SK-N-SH (cell line): ENCODE results near the gene E2F3. TPM values are rescaled to one million over a fixed set of nuclear protein-coding genes. Genes with fewer than 3 reads are reported as not detected.

Source experiments
- CTCF ChIA-PET: fragments of 300-600, 350-600 bp; formaldehyde crosslinking; extraction: SDS; loops from one replicate; lab custom pipeline; 2021; lab: Yijun Ruan, JAX
- POLR2A ChIA-PET: fragments of 350-600 bp; sonication (Branson Sonifier 250); formaldehyde crosslinking; extraction: SDS; loops from one replicate; lab custom pipeline; 2020; ENCODE audit warnings: antibody characterized with exemption, inconsistent platforms; lab: Yijun Ruan, JAX
- DNase-seq: peaks from one replicate; pipeline ENCODE4 v3.0.0; 2012
- H2AFZ ChIP-seq: fragments of 200-600 bp; sonication (generic); 2 replicates; pipeline ENCODE4 v1.8.1; 2016; ENCODE audit warnings: antibody characterized with exemption, mild to moderate bottlenecking, low read depth
- H3F3A ChIP-seq: fragments of 200-600 bp; sonication (generic); replicated peaks from 2 replicates; pipeline ENCODE3; 2016; ENCODE audit warnings: antibody characterized with exemption, mild to moderate bottlenecking; ENCODE audit not compliant: insufficient read depth
- H3K27ac ChIP-seq, 2 experiments: fragments of 200-500 bp in 1 of 2; fragments of 200-600 bp in 1 of 2; sonication (Bioruptor generic) in 1 of 2; sonication (generic), shearing (Covaris generic) in 1 of 2; 2 replicates each; pipeline versions ENCODE4 v1.5.1 to v1.6.1; 2014 to 2016; ENCODE audit warnings: low read depth in 2 of 2, inconsistent platforms in 1 of 2, low read length in 1 of 2, mild to moderate bottlenecking in 1 of 2, mixed read lengths in 1 of 2
- H3K27me3 ChIP-seq: fragments of 200-600 bp; sonication (generic), shearing (Covaris generic); 2 replicates; pipeline ENCODE4 v1.6.1; 2016; ENCODE audit warnings: mixed run types; ENCODE audit not compliant: insufficient read depth
- H3K36me3 ChIP-seq, 2 experiments: fragments of 200-500 bp in 1 of 2; fragments of 200-600 bp in 1 of 2; sonication (Bioruptor generic) in 1 of 2; sonication (generic) in 1 of 2; replicated peaks in 1 of 2; 2 replicates each; pipeline versions ENCODE3 to v1.5.1; 2014 to 2016; ENCODE audit warnings: low read length in 1 of 2, mild to moderate bottlenecking in 1 of 2; ENCODE audit not compliant: insufficient read depth in 2 of 2, control insufficient read depth in 1 of 2
- H3K4me1 ChIP-seq, 2 experiments: fragments of 200-500 bp in 1 of 2; fragments of 200-600 bp in 1 of 2; sonication (Bioruptor generic) in 1 of 2; sonication (generic), shearing (Covaris generic) in 1 of 2; 2 replicates each; pipeline versions ENCODE4 v1.5.1 to v1.6.1; 2014 to 2016; ENCODE audit warnings: low read depth in 1 of 2, low read length in 1 of 2, mixed run types in 1 of 2; ENCODE audit not compliant: insufficient read depth in 2 of 2, control insufficient read depth in 1 of 2
- H3K4me2 ChIP-seq: fragments of 200-600 bp; sonication (generic), shearing (Covaris generic); 2 replicates; pipeline ENCODE4 v1.6.1; 2017; ENCODE audit warnings: mixed run types
- H3K4me3 ChIP-seq, 2 experiments: fragments of 200-500 bp in 1 of 2; fragments of 200-600 bp in 1 of 2; sonication (Bioruptor generic) in 1 of 2; sonication (generic), shearing (Covaris generic) in 1 of 2; 2 replicates each; pipeline versions ENCODE4 v1.5.1 to v1.8.1; 2014 to 2016; ENCODE audit warnings: low read depth in 2 of 2, inconsistent platforms in 1 of 2, low read length in 1 of 2, mild to moderate bottlenecking in 1 of 2, mixed read lengths in 1 of 2, moderate library complexity in 1 of 2
- H3K79me2 ChIP-seq: fragments of 200-600 bp; sonication (generic); 2 replicates; pipeline ENCODE4 v1.8.1; 2017; ENCODE audit warnings: mild to moderate bottlenecking; ENCODE audit not compliant: insufficient read depth
- H3K9ac ChIP-seq: fragments of 200-600 bp; sonication (generic); 2 replicates; pipeline ENCODE4 v1.6.1; 2017; ENCODE audit warnings: mixed run types
- H3K9me2 ChIP-seq: fragments of 200-600 bp; sonication (generic); 2 replicates; pipeline ENCODE4 v1.6.1; 2017; ENCODE audit warnings: mixed run types
- H3K9me3 ChIP-seq: fragments of 200-600 bp; sonication (generic); 2 replicates; pipeline ENCODE4 v1.6.1; 2017; ENCODE audit warnings: mixed run types, mild to moderate bottlenecking, moderate library complexity
- H4K20me1 ChIP-seq: fragments of 200-600 bp; sonication (generic); 2 replicates; pipeline ENCODE4 v1.6.1; 2017; ENCODE audit warnings: mild to moderate bottlenecking, mixed run types; ENCODE audit not compliant: insufficient read depth
- FOXJ3 ChIP-seq: sonication (generic); formaldehyde crosslinking; IDR thresholded peaks from 2 replicates; pipeline ENCODE4 v1.5.1; 2020; ENCODE audit warnings: mild to moderate bottlenecking, missing genetic modification reagents
- GABPA ChIP-seq: IDR thresholded peaks from 2 replicates; pipeline ENCODE4 v1.4.0; 2012; ENCODE audit warnings: low read depth, mild to moderate bottlenecking
- GATA2 ChIP-seq: sonication (generic); formaldehyde crosslinking; IDR thresholded peaks from 2 replicates; pipeline ENCODE4 v1.5.0; 2020; ENCODE audit warnings: mild to moderate bottlenecking, missing genetic modification reagents
- JUND ChIP-seq: IDR thresholded peaks from 2 replicates; pipeline ENCODE4 v1.4.0; 2012
- MXI1 ChIP-seq: IDR thresholded peaks from 2 replicates; pipeline ENCODE4 v1.6.1; 2012; ENCODE audit warnings: mild to moderate bottlenecking, low read depth, low read length, improper control_type of control experiment
- NRF1 ChIP-seq: IDR thresholded peaks from 2 replicates; pipeline ENCODE4 v1.6.1; 2012; ENCODE audit warnings: low read depth, mild to moderate bottlenecking, low read length
- POLR2AphosphoS5 ChIP-seq: IDR thresholded peaks from 2 replicates; pipeline ENCODE4 v1.6.1; 2012; ENCODE audit warnings: low read depth, low read length
- RAD21 ChIP-seq: IDR thresholded peaks from 2 replicates; pipeline ENCODE4 v1.6.1; 2012; ENCODE audit warnings: mild to moderate bottlenecking, low read length
- RCOR1 ChIP-seq: fragments of 150-350 bp; IDR thresholded peaks from 2 replicates; pipeline ENCODE4 v1.6.1; 2017; ENCODE audit warnings: antibody characterized with exemption, low read length
- RXRA ChIP-seq: IDR thresholded peaks from 2 replicates; pipeline ENCODE4 v1.4.0; 2012; ENCODE audit warnings: low read depth, mild to moderate bottlenecking, borderline replicate concordance
- SIN3A ChIP-seq: IDR thresholded peaks from 2 replicates; pipeline ENCODE4 v1.6.1; 2012; ENCODE audit warnings: low read depth, mild to moderate bottlenecking, low read length, moderate library complexity, borderline replicate concordance
- SMC3 ChIP-seq: IDR thresholded peaks from 2 replicates; pipeline ENCODE4 v1.6.1; 2012; ENCODE audit warnings: low read depth, low read length, improper control_type of control experiment
- TCF12 ChIP-seq: IDR thresholded peaks from 2 replicates; pipeline ENCODE4 v1.4.0; 2012
- YY1 ChIP-seq: IDR thresholded peaks from 2 replicates; pipeline ENCODE4 v1.4.0; 2012; ENCODE audit warnings: low read depth, mild to moderate bottlenecking
- WGBS: methylation state at CpG from one replicate; pipeline ENCODE4 v1.1.6; 2017; ENCODE audit warnings: low lambda C conversion rate; 5-methylcytosine and 5-hydroxymethylcytosine counted together
- polyA plus RNA-seq, 3 experiments: library from polyadenylated mRNA; depleted of rRNA; stranded (reverse); fragments of >200 nt; gene quantifications; 2 replicates each; pipeline ENCODE4 v1.2.3, GENCODE V29; 2012
- TF ChIP-seq, protein P1 (sequence below): fragments of 150-350 bp; IDR thresholded peaks from 2 replicates; pipeline ENCODE4 v1.6.1; 2017; ENCODE audit warnings: antibody characterized with exemption, low read length, low read depth, borderline replicate concordance
- TF ChIP-seq, protein P2 (sequence below): IDR thresholded peaks from 2 replicates; pipeline ENCODE4 v1.6.1; 2012; ENCODE audit warnings: mild to moderate bottlenecking, low read depth, low read length, moderate library complexity
- TF ChIP-seq, protein P3 (sequence below): fragments of 200-600 bp; sonication (generic); IDR thresholded peaks from 2 replicates; pipeline ENCODE4 v1.6.1; 2017; ENCODE audit warnings: antibody characterized with exemption, mild to moderate bottlenecking, moderate library complexity
- TF ChIP-seq, protein P4 (sequence below): IDR thresholded peaks from 2 replicates; pipeline ENCODE4; 2012
- TF ChIP-seq, protein P5 (sequence below): IDR thresholded peaks from 2 replicates; pipeline ENCODE4 v1.4.0; 2012; ENCODE audit warnings: low read depth, borderline replicate concordance
- TF ChIP-seq, protein P6 (sequence below): IDR thresholded peaks from 2 replicates; pipeline ENCODE4 v1.4.0; 2012; ENCODE audit warnings: low read depth

The E2F3 gene
- polyA plus RNA-seq, 1 of the 3 experiments (the other 2 are of a cell fraction), result 12.7 TPM

DNA sequence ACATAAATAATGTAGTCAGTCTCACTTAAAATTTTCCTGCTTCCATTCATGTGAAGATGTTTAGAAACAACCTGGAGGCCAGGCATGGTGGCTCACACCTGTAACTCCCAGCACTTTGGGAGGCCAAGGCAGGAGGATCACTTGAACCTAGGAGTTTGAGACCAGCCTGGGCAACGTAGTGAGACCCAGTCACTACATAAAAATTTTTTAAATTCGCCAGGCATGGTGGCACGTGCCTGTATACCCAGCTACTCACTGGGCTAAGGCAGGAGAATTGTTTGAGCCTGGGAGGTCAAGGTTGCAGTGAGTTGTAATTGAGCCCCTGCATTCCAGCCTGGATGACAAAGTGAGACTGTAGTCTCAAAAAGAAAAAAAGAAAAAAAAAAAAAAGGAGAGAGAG is 47.3 kb upstream of the E2F3 start:
- TF ChIP-seq, protein P1, sequence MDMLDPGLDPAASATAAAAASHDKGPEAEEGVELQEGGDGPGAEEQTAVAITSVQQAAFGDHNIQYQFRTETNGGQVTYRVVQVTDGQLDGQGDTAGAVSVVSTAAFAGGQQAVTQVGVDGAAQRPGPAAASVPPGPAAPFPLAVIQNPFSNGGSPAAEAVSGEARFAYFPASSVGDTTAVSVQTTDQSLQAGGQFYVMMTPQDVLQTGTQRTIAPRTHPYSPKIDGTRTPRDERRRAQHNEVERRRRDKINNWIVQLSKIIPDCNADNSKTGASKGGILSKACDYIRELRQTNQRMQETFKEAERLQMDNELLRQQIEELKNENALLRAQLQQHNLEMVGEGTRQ, result no peak
- TF ChIP-seq, protein P2, sequence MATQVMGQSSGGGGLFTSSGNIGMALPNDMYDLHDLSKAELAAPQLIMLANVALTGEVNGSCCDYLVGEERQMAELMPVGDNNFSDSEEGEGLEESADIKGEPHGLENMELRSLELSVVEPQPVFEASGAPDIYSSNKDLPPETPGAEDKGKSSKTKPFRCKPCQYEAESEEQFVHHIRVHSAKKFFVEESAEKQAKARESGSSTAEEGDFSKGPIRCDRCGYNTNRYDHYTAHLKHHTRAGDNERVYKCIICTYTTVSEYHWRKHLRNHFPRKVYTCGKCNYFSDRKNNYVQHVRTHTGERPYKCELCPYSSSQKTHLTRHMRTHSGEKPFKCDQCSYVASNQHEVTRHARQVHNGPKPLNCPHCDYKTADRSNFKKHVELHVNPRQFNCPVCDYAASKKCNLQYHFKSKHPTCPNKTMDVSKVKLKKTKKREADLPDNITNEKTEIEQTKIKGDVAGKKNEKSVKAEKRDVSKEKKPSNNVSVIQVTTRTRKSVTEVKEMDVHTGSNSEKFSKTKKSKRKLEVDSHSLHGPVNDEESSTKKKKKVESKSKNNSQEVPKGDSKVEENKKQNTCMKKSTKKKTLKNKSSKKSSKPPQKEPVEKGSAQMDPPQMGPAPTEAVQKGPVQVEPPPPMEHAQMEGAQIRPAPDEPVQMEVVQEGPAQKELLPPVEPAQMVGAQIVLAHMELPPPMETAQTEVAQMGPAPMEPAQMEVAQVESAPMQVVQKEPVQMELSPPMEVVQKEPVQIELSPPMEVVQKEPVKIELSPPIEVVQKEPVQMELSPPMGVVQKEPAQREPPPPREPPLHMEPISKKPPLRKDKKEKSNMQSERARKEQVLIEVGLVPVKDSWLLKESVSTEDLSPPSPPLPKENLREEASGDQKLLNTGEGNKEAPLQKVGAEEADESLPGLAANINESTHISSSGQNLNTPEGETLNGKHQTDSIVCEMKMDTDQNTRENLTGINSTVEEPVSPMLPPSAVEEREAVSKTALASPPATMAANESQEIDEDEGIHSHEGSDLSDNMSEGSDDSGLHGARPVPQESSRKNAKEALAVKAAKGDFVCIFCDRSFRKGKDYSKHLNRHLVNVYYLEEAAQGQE, result no peak
- TF ChIP-seq SMC3, result no peak
- TF ChIP-seq, protein P3, sequence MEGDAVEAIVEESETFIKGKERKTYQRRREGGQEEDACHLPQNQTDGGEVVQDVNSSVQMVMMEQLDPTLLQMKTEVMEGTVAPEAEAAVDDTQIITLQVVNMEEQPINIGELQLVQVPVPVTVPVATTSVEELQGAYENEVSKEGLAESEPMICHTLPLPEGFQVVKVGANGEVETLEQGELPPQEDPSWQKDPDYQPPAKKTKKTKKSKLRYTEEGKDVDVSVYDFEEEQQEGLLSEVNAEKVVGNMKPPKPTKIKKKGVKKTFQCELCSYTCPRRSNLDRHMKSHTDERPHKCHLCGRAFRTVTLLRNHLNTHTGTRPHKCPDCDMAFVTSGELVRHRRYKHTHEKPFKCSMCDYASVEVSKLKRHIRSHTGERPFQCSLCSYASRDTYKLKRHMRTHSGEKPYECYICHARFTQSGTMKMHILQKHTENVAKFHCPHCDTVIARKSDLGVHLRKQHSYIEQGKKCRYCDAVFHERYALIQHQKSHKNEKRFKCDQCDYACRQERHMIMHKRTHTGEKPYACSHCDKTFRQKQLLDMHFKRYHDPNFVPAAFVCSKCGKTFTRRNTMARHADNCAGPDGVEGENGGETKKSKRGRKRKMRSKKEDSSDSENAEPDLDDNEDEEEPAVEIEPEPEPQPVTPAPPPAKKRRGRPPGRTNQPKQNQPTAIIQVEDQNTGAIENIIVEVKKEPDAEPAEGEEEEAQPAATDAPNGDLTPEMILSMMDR, result no peak
- TF ChIP-seq RXRA, result no peak
- no peak for TF ChIP-seq FOXJ3
- TF ChIP-seq RAD21, result no peak
- no peak for TF ChIP-seq GABPA
- TF ChIP-seq YY1, result no peak
- no peak for TF ChIP-seq GATA2 (CRISPR knock-in tag)
- TF ChIP-seq, protein P4, sequence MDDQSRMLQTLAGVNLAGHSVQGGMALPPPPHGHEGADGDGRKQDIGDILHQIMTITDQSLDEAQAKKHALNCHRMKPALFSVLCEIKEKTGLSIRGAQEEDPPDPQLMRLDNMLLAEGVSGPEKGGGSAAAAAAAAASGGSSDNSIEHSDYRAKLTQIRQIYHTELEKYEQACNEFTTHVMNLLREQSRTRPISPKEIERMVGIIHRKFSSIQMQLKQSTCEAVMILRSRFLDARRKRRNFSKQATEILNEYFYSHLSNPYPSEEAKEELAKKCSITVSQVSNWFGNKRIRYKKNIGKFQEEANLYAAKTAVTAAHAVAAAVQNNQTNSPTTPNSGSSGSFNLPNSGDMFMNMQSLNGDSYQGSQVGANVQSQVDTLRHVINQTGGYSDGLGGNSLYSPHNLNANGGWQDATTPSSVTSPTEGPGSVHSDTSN, result no peak
- no peak for TF ChIP-seq POLR2AphosphoS5
- TF ChIP-seq, protein P5, sequence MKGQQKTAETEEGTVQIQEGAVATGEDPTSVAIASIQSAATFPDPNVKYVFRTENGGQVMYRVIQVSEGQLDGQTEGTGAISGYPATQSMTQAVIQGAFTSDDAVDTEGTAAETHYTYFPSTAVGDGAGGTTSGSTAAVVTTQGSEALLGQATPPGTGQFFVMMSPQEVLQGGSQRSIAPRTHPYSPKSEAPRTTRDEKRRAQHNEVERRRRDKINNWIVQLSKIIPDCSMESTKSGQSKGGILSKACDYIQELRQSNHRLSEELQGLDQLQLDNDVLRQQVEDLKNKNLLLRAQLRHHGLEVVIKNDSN, result no peak
- no peak for TF ChIP-seq TCF12
- no peak for TF ChIP-seq JUND
- no peak for TF ChIP-seq SIN3A
- TF ChIP-seq RCOR1, result no peak
- TF ChIP-seq NRF1, result no peak
- TF ChIP-seq, protein P6, sequence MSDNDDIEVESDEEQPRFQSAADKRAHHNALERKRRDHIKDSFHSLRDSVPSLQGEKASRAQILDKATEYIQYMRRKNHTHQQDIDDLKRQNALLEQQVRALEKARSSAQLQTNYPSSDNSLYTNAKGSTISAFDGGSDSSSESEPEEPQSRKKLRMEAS, result no peak
- TF ChIP-seq MXI1, result no peak
- WGBS, result 15% methylated on average over 3 of the region's 3 CpGs

More for the DNA sequence above, 47.3 kb upstream of the E2F3 start:
- H3K79me2 ChIP-seq, result no peaks in the 10 kb centered on the region
- no peak overlapping the region for H3K27ac ChIP-seq
- POLR2A ChIA-PET, result no interaction called here
- no peak for DNase-seq
- H4K20me1 ChIP-seq, result no peaks in the 10 kb centered on the region
- no peaks in the 10 kb centered on the region for H3K4me1 ChIP-seq
- no peaks in the 10 kb centered on the region for H3K36me3 ChIP-seq
- no peaks in the 10 kb centered on the region for H3K9me3 ChIP-seq
- no peak overlapping the region for H2AFZ ChIP-seq
- CTCF ChIA-PET, result no interaction called here
- H3K4me2 ChIP-seq, result no peak overlapping the region
- H3K9me2 ChIP-seq, result no peaks in the 10 kb centered on the region
- no peaks in the 10 kb centered on the region for H3F3A ChIP-seq
- H3K9ac ChIP-seq, result no peak overlapping the region
- H3K4me3 ChIP-seq, result no peak overlapping the region
- no peaks in the 10 kb centered on the region for H3K27me3 ChIP-seq
